ENCODE measurements around the gene PPFIA1. TPM values are rescaled to one million over a fixed set of nuclear protein-coding genes. Genes with fewer than 3 reads are reported as not detected.
A peak's percentile ranks its signal among the peaks of the same experiment; 100 is the strongest.

The PPFIA1 gene
- 109 and 122 TPM in 2 replicates for total RNA-seq (2013; cell fraction: nucleolus; rRNA removed)
- total RNA-seq (2014; rRNA removed) (15.0 and 15.5 TPM in 2 replicates), total RNA-seq (2014; rRNA removed; fragmentation: Illumina TruSeq; extraction: Trizol) (14.6 and 16.6 TPM in 2 replicates), total RNA-seq (2021) (19.1 and 22.1 TPM in 2 replicates), polyA plus RNA-seq (2011; rRNA removed) (21.3 and 26.2 TPM in 2 replicates), polyA plus RNA-seq (2014; fragmentation: Illumina TruSeq; extraction: Trizol) (14.4 and 16.0 TPM in 2 replicates), polyA plus RNA-seq (2014; fragmentation: Nextera tagmentation; extraction: Ambion mirVana) (1 to 10 TPM; 5.2 to 7.1 TPM), polyA plus RNA-seq (2014; rRNA removed) (14.7 and 18.1 TPM in 2 replicates), polyA plus RNA-seq (2016; fragmentation: Nextera tagmentation; extraction: Ambion mirVana) (10 to 100 TPM in 1 of 2 experiments, 1 to 10 TPM in 1; 9.4 to 15.6 TPM), polyA minus RNA-seq (2011; rRNA and poly(A)+ RNA removed) (60.8 and 74.8 TPM in 2 replicates), Bru-seq, nascent RNA (percentile 73 among the genes with signal in this experiment), BruChase-seq, experiment 1, labeled RNA remaining after a 6-hour chase (percentile 88 among the genes with signal in this experiment), BruChase-seq, experiment 2, labeled RNA remaining after a 2-hour chase (percentile 84 among the genes with signal in this experiment)
- 8.5 TPM for polyA plus RNA-seq (2011; ENCODE audit: low read depth)
- polyA plus RNA-seq (2011; cell fraction: cytosol; rRNA removed), result 23.9 and 32.9 TPM in 2 replicates
- polyA plus RNA-seq (2011; cell fraction: nucleus; rRNA removed), result 35.6 and 49.3 TPM in 2 replicates
- 10.9 and 11.6 TPM in 2 replicates for polyA plus RNA-seq (2012)
- 14.0 and 17.1 TPM in 2 replicates for polyA minus RNA-seq (2011; cell fraction: cytosol; rRNA and poly(A)+ RNA removed)
- polyA minus RNA-seq (2011; cell fraction: nucleus; rRNA and poly(A)+ RNA removed), result 34.1 and 73.5 TPM in 2 replicates
- long read RNA-seq, experiment 1, partial matches to known transcripts, result 3 of 5 reads
- long read RNA-seq, experiment 1, other reads (novel, unspliced or antisense), result 2 of 5 reads
- long read RNA-seq, experiment 2, partial matches to known transcripts, result 6 of 9 reads
- long read RNA-seq, experiment 2, other reads (novel, unspliced or antisense), result 3 of 9 reads

DNA sequence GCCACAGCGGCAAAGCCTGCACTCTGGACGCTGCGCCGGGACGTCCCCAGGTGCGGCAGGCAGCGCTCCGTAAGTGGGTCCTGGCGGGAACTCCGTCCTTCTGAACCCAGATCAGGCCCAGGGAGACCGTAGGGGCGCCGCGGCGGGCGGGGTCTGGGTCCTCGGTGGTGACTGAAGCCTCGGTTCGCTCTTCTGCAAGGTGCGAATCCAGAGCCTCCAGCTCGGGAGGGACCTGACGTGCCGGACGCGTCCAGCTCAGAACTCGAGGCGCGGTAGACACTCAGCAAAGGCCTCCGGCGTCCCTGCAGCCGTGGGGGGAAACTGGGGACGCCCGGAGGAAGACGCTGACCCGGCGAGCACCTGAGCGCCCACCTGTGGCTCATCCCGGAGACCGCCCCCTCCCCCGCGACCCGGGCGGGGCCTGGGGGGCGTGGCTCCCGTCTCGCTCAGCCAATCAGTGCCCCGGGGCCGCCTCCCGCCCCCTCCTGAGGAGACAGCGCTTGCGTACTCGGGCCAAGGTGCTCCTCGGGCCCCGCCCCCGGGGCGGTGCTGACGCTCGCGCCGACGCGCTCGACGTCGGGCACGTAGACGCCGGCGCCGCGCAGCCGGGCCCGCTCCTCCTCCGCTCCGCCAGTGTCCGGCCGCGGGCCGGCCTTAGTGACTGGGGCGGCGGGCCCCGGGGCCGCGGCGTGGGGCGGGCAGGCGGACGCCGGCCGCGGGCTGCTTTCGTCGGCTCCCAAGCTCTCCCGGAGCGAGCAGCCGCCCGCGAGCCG is at the start of gene PPFIA1:
Gene PPFIA1 (plus strand): TSS at position 587 of the 773 bp plus-strand sequence. CDS start 1,483 bp downstream, outside the sequence.
- H3K27me3 ChIP-seq (replicated peaks in 1 of 2; ENCODE audit: control insufficient read depth in 2 of 2, insufficient read depth in 2 of 2, low read length in 1 of 2), result no peaks in the 10 kb centered on the region
- peak within 1 kb of the TSS; percentile 76 for H3K9ac ChIP-seq (ENCODE audit: control insufficient read depth, insufficient read depth, low read length)
- DNase-seq (ENCODE audit: low read depth, low spot score), result peak; percentile 67
- H3K27ac ChIP-seq (ENCODE audit: control insufficient read depth, insufficient read depth), result peak within 1 kb of the TSS; percentile 65
- peak within 1 kb of the TSS; percentile 99 for H3K4me2 ChIP-seq (ENCODE audit: control insufficient read depth, insufficient read depth)
- no TSS peak for BruUV-seq (replicated peaks)
- intact Hi-C loops (cut with micrococcal nuclease; ENCODE audit: unreplicated experiment) (loop anchor here (5.0 to 10.0 kb wide), 2 partner anchors 68 to 195 kb away; partner anchors contain the start of gene FADD), in situ Hi-C loops (cut with MboI) (no loop called here)
- H3K36me3 ChIP-seq (ENCODE audit: control insufficient read depth in 2 of 2, insufficient read depth in 2 of 2, low read length in 1 of 2), result peaks cover 0 to 10% of the 10 kb centered on the region in 2 experiments; a peak in 1 of 4 replicates
- H3K79me2 ChIP-seq (ENCODE audit: control insufficient read depth, insufficient read depth, low read length), result peaks cover 14% of the 10 kb centered on the region
- ATAC-seq, result peak; percentile 95
- ChIA-PET SMC1A (ENCODE audit: uncharacterized antibody, unreplicated experiment) (no interaction called here), RAD21 (ENCODE audit: unreplicated experiment) (no interaction called here), CTCF (no interaction called here), POLR2A (interaction anchor here (0.6 kb wide), 2 partner anchors 47 to 70 kb away, joined by 3 read pairs; no protein-coding TSS in a partner anchor)
- H4K20me1 ChIP-seq (ENCODE audit: control insufficient read depth, insufficient read depth), result no peaks in the 10 kb centered on the region
- H3K4me3 ChIP-seq, result peak within 1 kb of the TSS; percentile 83
- H3K9me3 ChIP-seq (replicated peaks; ENCODE audit: control insufficient read depth, insufficient read depth, low read length), result no peaks in the 10 kb centered on the region
- H2AFZ ChIP-seq (ENCODE audit: control insufficient read depth, low read depth, low read length), result peak within 1 kb of the TSS; percentile 97
- peaks cover 13% of the 10 kb centered on the region; the same call in 1 of the 2 replicates for H3K4me1 ChIP-seq (ENCODE audit: control insufficient read depth, insufficient read depth, low read length)
- WGBS (ENCODE audit: insufficient coverage, insufficient replicate concordance, low lambda C conversion rate, missing lambda C conversion rate), result under 1% methylated on average over 48 of the region's 99 CpGs
- peak; percentile 69 for FAIRE-seq
- TF ChIP-seq NR2F1 (conservative IDR thresholded peaks at IDR 0.05) (no peak), NFYB (IDR thresholded peaks at IDR 0.05; ENCODE audit: insufficient read depth, low read depth, low read length) (peak; percentile 93), POLR2AphosphoS2 (IDR thresholded peaks at IDR 0.05; ENCODE audit: low read depth, low read length) (peak; percentile 58; the same call in 1 of the 2 replicates), PAX5 (IDR thresholded peaks at IDR 0.05; ENCODE audit: borderline replicate concordance, low read depth, low read length) (peak; percentile 8; the same call in 1 of the 2 replicates), KLF5 (IDR thresholded peaks at IDR 0.05; ENCODE audit: partially characterized antibody) (no peak), FOS (IDR thresholded peaks at IDR 0.05; ENCODE audit: borderline replicate concordance, extremely low read depth, insufficient read length) (no peak), SMARCA5 (IDR thresholded peaks at IDR 0.05) (peak; percentile 5; the same call in 1 of the 2 replicates), ZNF687 (IDR thresholded peaks at IDR 0.05) (peak; percentile 66; the same call in 1 of the 2 replicates), ATF7 (IDR thresholded peaks at IDR 0.05; ENCODE audit: low read depth) (no peak), RUNX3 (IDR thresholded peaks at IDR 0.05; ENCODE audit: low read length) (no peak), GABPA (IDR thresholded peaks at IDR 0.05; ENCODE audit: low read depth) (no peak), SPI1 (IDR thresholded peaks at IDR 0.05; ENCODE audit: borderline replicate concordance, insufficient read depth, low read depth, low read length) (no peak)
- TF ChIP-seq, protein P1, sequence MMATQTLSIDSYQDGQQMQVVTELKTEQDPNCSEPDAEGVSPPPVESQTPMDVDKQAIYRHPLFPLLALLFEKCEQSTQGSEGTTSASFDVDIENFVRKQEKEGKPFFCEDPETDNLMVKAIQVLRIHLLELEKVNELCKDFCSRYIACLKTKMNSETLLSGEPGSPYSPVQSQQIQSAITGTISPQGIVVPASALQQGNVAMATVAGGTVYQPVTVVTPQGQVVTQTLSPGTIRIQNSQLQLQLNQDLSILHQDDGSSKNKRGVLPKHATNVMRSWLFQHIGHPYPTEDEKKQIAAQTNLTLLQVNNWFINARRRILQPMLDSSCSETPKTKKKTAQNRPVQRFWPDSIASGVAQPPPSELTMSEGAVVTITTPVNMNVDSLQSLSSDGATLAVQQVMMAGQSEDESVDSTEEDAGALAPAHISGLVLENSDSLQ (IDR thresholded peaks at IDR 0.05), result 0 out of 2 replicates have a peak, but pooled peaks have one; percentile 5

Measured in GM12878 (cell line).